C1 segment of cervical spinal cord (tissue), 14 donors: ENCODE measurements around the gene UGT2A2.

Experiments
- DNase-seq, 14 donors: peaks; one replicate each; lab custom pipeline; 2025; lab: John Stamatoyannopoulos, UW

UGT2A2 gene

DNA sequence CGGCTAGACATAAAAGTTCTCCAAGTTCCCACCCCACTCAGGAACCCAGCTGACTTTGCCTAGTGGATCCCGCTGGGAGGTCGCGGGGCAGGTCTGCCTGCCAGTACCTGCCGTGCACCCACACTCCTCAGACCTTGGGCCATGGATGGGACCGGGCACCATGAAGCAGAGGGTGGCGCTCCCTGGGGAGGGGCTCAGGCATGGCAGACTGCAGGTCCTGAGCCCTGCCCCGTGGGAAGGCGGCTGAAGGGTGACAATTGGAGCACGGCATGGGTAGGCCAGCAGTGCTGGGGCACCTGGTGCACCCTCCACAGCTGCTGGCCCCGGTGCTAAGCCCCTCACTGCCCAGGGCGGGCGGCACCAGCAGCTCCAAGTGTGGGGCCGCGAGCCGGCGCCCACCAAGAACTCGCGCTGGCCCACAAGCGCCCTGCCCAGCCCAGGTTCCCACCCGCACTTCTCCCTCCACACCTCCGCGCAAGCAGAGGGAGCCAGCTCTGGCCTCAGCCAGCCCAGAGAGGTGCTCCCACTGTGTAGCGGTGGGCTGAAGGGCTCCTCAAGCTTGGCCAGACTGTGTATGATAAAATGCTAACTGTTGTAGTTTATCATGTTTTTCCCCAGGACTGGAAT is 63.1 kb downstream of the UGT2A2 start:
- DNase-seq, result no peak

DNA sequence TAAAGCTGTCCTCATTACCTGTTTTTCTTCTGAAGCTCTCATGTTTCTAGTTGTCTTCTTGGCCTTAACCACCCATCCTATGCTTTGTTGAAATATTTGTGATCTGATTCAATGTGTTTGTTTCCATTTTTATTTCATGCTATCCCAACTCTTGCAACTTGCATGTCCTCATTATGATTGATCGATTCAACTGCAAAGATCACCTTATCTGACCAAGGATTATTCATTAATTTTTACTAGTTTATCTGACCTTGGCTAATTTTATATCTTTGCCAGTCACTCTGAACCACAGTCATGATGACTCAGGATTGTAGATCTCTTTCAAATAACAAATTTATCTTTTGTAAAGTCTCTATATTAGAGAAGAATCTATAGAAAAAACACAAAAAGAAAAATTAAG is 70.7 kb downstream of the UGT2A2 start:
- DNase-seq, result no peak

DNA sequence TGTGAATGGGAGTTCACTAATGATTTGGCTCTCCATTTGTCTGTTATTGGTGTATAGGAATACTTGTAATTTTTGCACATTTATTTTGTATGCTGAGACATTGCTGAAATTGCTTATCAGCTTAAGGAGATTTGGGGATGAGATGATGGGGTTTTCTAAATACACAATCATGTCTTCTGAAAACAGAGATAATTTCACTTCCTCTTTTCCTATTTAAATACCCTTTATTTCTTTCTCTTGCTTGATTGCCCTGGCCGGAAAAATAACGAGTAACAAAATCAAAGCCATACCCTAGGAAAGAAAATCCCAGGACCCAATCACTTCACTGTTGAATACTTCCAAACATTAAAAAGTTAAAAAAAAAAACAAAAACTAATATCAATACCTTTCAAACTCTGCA is 76.0 kb downstream of the UGT2A2 start:
- no peak for DNase-seq

DNA sequence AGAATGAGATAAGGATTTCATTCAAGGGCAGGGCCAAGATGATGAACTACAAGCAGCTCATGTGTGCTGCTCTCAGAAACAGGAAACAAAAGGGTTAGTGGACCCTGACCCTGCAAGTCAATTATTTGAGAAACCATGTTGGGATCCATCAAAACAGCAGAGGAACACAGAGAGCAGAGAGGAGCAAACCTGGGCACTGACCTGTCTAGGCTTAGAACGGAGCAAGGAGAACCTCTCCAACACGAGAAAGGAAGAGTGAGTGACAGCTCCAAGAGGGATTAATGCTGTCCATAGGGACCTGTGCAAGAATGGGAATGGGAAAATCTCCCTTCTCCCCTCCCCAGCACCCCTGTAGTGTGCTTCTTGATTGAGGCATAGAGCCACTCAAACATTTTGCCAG is 89.8 kb downstream of the UGT2A2 start:
- no peak for DNase-seq

DNA sequence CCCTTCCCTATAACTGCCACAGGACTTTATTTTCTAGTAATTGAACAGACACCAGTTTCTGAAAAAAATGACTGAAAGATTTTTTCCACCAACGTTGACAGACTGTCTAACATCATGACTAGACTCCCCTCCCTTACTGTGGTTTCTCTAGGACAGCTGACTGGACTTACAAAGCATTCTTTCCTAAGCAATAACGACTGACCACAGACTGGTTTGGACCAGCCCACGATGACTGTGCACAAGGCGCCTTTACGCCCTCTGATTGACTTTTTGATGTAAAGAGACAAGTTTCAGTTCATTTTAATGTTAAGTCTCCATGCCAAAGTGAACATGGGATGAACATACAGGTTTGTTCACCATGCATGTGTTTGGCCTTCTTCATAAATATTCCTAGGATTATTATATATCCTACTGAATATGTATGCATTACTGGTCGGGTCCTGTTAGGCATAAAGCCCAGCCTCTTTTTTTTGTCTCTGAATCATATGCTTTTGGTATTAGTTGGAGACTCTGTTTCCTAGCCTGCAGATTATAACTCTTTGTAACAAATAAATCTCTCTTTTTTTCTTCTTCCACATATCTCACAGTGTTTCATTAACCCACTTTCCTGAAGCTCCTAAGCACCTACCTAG is 93.2 kb downstream of the UGT2A2 start:
- DNase-seq, result no peak
